Hematopoietic multipotent progenitor cell treated with erythropoietin and hydrocortisone succinate and interleukin-3 and kit ligand, for 17 days (in vitro differentiated cells): Measurements from ENCODE around the gene DUOX2.
A peak's percentile ranks its signal among the peaks of the same experiment; 100 is the strongest.
"Not testable (repeated sequence)": the region's sequence is repeated elsewhere in the genome, so short reads cannot be mapped to it uniquely, and the experiment has no call there.

Experiments
- DNase-seq: peaks from one replicate; pipeline ENCODE4 v3.0.0-alpha.2; 2015; ENCODE audit warnings: low spot score

Gene DUOX2

GRCh38 chr15:45064386-45064785 is 49.6 kb downstream of the DUOX2 start:
- no peak for DNase-seq

DNA sequence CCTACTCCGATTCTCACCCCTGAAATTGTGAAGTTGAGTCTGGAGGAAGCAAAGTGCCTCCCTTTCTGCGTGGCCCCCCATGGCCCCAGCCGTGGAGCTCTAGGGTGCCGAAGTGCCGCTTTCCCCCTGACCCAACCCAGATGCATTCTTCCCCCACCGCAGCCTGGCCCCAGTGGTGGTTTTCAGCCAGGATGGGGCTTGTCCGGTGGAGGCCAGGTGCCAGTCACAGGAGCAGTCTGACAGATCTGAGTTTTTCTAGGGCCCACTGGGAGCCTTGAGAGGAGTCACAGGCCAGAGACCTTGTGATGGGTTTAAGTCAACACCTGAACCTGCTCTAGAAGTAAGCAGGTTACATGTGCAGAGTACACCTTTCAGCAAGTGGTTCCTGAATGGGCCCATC is 51.7 kb downstream of the DUOX2 start:
- not testable (repeated sequence) for DNase-seq

- DNase-seq, result not testable (repeated sequence)
Observed at GRCh38 chr15:45058690-45059675, 55.0 kb downstream of the DUOX2 start.

GRCh38 chr15:45052676-45053075 is 61.3 kb downstream of the DUOX2 start:
- DNase-seq, result not testable (repeated sequence)

GRCh38 chr15:45050587-45050986 is 63.4 kb downstream of the DUOX2 start:
- no peak for DNase-seq

DNA sequence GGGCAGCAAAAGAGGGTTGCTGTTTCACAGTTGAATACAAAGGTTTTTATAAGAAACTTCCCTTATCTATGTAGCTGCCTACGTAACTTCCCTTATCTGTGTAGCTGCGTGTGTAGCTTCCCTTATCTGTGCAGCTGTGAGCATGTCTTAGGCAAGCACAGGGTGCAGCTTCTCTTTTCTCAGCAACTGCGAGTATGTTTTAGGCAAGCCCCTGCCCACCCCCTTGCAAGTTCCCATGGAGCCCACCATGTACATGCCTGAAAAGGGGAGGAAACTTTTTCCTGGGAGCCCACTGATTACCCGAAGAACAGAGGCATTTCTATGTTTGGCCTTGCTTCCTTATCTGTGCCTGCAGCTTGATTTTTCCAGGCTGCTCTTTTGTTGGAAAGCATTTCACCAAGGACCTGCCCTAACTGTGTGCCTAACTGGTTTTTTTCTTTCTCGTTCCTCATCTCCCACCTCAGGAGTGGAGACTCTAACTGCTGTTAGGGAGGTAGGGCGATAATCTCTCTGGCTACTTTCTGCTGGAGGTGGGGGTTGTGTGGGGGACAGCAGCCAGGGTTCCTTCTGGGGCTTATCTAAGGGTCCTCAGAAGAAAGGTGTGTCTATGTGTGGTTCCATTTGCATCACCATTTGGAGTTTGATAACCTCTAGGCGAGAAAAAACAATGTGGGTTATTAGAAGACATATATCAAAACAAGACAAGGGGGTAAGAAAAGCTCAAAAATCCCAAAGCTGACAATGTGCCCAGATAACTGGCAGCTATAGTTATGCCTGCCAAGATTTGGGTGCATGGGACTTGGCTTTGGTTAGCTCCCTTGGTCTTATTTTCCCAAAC is 65.0 kb downstream of the DUOX2 start:
- peak; percentile 46 for DNase-seq

DNA sequence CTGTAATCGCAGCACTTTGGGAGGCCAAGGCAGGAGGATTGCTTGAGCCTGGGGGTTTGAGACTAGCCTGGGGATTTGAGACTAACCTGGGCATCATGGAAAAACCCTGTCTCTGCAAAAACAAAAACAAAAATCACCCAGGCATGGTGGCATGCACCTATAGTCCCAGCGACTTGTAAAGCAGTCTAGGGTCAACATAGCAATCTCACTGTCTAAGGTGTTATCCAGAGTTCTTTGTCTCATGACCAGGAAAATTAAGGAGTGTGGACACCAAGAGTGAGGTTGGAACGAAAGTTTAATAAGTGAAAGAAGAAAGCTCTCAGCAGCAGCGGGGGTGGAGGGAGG is 65.6 kb downstream of the DUOX2 start:
- not testable (repeated sequence) for DNase-seq

- DNase-seq, result not testable (repeated sequence)
Observed at GRCh38 chr15:45044270-45044669, 69.7 kb downstream of the DUOX2 start.

- not testable (repeated sequence) for DNase-seq
Observed at GRCh38 chr15:45042859-45043258, 71.1 kb downstream of the DUOX2 start.
